Measurements from ENCODE around the gene PTGIR. TPM values are rescaled to one million over a fixed set of nuclear protein-coding genes. Genes with fewer than 3 reads are reported as not detected.

PTGIR gene
- total RNA-seq, 1 experiment from 2014 or later: 0.24 TPM

DNA sequence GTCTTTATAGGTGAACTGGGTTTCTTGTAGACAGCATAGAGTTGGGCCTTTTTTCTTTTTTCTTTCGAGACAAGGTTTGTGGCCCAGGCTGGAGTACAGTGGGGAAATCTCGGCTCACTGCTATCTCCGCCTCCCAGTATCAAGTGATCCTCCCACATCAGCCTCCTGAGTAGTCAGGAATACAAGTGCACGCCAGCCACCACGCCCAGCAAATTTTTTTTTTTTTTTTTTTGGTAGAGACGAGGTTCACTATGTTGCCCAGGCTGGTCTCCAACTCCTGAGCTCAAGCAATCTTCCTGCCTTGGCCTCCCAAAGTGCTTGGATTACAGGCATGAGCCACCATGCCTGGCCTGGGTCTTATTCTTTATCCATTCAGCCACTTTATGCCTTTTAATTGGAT, 28.9 kb downstream of the PTGIR start:
- Mint-ChIP-seq H3K27me3 (ENCODE audit: low read depth) (no peaks in the 10 kb centered on the region; the same call in 1 of the 2 replicates), H3K27ac (no peak overlapping the region), H3K36me3 (no peaks in the 10 kb centered on the region; the same call in 1 of the 2 replicates), H3K4me1 (peaks cover 4% of the 10 kb centered on the region), H3K4me3 (no peak overlapping the region), H3K9me3 (peaks cover 15% of the 10 kb centered on the region)
- TF ChIP-seq, protein P1, sequence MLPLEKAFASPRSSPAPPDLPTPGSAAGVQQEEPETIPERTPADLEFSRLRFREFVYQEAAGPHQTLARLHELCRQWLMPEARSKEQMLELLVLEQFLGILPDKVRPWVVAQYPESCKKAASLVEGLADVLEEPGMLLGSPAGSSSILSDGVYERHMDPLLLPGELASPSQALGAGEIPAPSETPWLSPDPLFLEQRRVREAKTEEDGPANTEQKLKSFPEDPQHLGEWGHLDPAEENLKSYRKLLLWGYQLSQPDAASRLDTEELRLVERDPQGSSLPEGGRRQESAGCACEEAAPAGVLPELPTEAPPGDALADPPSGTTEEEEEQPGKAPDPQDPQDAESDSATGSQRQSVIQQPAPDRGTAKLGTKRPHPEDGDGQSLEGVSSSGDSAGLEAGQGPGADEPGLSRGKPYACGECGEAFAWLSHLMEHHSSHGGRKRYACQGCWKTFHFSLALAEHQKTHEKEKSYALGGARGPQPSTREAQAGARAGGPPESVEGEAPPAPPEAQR (CRISPR knock-in tag; IDR thresholded peaks at IDR 0.05): no peak
- ATAC-seq: no peak
- ChIA-PET CTCF (interaction anchor here (0.6 to 1.3 kb wide), 6 partner anchors 18 to 922 kb away, joined by 3 to 6 read pairs (median 4); partner anchors contain the start of gene DACT3), POLR2A (interaction anchor here (0.7 kb wide), 1 partner anchor 230 kb away, joined by 6 read pairs; no protein-coding TSS in a partner anchor)
- DNase-seq (ENCODE audit: low spot score): no peak

DNA sequence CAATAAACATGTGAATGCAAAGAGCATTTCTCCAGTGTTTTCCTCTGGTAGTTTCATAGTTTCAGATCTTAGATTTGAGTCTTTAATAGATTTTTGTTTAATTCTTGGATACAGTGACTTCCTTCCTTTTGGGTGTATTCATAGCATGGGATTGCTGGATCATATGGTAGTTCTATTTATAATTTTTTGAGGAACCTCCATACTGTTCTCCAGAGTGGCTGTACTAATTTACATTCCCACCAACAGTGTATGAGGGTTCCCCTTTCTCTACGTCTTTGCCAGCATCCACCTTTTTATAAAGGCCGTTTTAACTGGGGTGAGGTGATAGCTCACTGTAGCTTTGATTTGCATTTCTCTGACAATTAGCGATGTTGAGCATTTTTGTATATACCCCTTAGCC, 33.0 kb downstream of the PTGIR start:
- POLR2A ChIA-PET: no interaction called here
- Mint-ChIP-seq H3K27me3 (ENCODE audit: low read depth) (no peaks in the 10 kb centered on the region; the same call in 1 of the 2 replicates), H3K4me1 (no peaks in the 10 kb centered on the region), H3K27ac (no peak overlapping the region), H3K9me3 (peaks cover 8% of the 10 kb centered on the region), H3K4me3 (no peak overlapping the region), H3K36me3 (no peaks in the 10 kb centered on the region)
- DNase-seq (ENCODE audit: low spot score) (no peak), ATAC-seq (no peak)
- TF ChIP-seq ZNF423 (CRISPR knock-in tag; IDR thresholded peaks at IDR 0.05) (no peak), SMAD4 (CRISPR knock-in tag; IDR thresholded peaks at IDR 0.05) (no peak), ZBTB21 (CRISPR knock-in tag; IDR thresholded peaks at IDR 0.05; ENCODE audit: borderline replicate concordance) (no peak), ATF1 (CRISPR knock-in tag; IDR thresholded peaks at IDR 0.05) (no peak), CREM (CRISPR knock-in tag; IDR thresholded peaks at IDR 0.05) (no peak), PRRX2 (CRISPR knock-in tag; IDR thresholded peaks at IDR 0.05) (no peak), TEAD1 (CRISPR knock-in tag; IDR thresholded peaks at IDR 0.05) (no peak), TCF7 (CRISPR knock-in tag; IDR thresholded peaks at IDR 0.05; ENCODE audit: low read depth) (no peak), ZNF396 (CRISPR knock-in tag; IDR thresholded peaks at IDR 0.05; ENCODE audit: borderline replicate concordance) (no peak), ZNF671 (CRISPR knock-in tag; IDR thresholded peaks at IDR 0.05) (no peak), FOXJ3 (CRISPR knock-in tag; IDR thresholded peaks at IDR 0.05; ENCODE audit: borderline replicate concordance) (no peak), ZNF263 (CRISPR knock-in tag; IDR thresholded peaks at IDR 0.05; ENCODE audit: low read depth) (no peak)
- CTCF ChIA-PET: interaction anchor here (0.6 kb wide), 1 partner anchor 20 kb away, joined by 3 read pairs; no protein-coding TSS in a partner anchor

DNA sequence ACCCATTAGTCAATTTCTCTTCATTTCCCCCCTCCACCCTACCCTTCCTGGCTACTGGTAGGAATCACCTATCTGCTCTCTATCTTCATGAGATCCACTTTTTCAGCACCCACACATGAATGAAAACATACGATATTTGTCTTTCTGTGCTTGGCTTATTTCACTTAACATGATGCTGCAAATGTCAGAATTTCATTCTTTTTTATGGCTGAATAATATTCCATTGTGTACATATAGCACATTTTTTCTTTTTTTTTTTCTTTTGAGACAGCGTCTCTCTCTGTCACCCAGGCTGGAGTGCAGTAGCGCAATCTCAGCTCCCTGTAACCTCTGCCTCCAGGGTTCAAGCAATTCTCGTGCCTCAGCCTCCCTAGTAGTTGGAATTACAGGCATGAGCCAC, 33.6 kb downstream of the PTGIR start:
- Mint-ChIP-seq H3K27ac (no peak overlapping the region), H3K9me3 (peaks cover 12% of the 10 kb centered on the region), H3K4me1 (no peaks in the 10 kb centered on the region), H3K36me3 (no peaks in the 10 kb centered on the region), H3K4me3 (no peak overlapping the region), H3K27me3 (ENCODE audit: low read depth) (no peaks in the 10 kb centered on the region; the same call in 1 of the 2 replicates)
- no peak for ATAC-seq
- POLR2A ChIA-PET: no interaction called here
- TF ChIP-seq JAZF1 (CRISPR knock-in tag; IDR thresholded peaks at IDR 0.05): no peak
- TF ChIP-seq, protein P1 (CRISPR knock-in tag; IDR thresholded peaks at IDR 0.05): no peak
- TF ChIP-seq, protein P2, sequence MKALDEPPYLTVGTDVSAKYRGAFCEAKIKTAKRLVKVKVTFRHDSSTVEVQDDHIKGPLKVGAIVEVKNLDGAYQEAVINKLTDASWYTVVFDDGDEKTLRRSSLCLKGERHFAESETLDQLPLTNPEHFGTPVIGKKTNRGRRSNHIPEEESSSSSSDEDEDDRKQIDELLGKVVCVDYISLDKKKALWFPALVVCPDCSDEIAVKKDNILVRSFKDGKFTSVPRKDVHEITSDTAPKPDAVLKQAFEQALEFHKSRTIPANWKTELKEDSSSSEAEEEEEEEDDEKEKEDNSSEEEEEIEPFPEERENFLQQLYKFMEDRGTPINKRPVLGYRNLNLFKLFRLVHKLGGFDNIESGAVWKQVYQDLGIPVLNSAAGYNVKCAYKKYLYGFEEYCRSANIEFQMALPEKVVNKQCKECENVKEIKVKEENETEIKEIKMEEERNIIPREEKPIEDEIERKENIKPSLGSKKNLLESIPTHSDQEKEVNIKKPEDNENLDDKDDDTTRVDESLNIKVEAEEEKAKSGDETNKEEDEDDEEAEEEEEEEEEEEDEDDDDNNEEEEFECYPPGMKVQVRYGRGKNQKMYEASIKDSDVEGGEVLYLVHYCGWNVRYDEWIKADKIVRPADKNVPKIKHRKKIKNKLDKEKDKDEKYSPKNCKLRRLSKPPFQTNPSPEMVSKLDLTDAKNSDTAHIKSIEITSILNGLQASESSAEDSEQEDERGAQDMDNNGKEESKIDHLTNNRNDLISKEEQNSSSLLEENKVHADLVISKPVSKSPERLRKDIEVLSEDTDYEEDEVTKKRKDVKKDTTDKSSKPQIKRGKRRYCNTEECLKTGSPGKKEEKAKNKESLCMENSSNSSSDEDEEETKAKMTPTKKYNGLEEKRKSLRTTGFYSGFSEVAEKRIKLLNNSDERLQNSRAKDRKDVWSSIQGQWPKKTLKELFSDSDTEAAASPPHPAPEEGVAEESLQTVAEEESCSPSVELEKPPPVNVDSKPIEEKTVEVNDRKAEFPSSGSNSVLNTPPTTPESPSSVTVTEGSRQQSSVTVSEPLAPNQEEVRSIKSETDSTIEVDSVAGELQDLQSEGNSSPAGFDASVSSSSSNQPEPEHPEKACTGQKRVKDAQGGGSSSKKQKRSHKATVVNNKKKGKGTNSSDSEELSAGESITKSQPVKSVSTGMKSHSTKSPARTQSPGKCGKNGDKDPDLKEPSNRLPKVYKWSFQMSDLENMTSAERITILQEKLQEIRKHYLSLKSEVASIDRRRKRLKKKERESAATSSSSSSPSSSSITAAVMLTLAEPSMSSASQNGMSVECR (CRISPR knock-in tag; IDR thresholded peaks at IDR 0.05; ENCODE audit: borderline replicate concordance): no peak
- no peak for TF ChIP-seq GABPB1 (CRISPR knock-in tag; IDR thresholded peaks at IDR 0.05)
- TF ChIP-seq, protein P3, sequence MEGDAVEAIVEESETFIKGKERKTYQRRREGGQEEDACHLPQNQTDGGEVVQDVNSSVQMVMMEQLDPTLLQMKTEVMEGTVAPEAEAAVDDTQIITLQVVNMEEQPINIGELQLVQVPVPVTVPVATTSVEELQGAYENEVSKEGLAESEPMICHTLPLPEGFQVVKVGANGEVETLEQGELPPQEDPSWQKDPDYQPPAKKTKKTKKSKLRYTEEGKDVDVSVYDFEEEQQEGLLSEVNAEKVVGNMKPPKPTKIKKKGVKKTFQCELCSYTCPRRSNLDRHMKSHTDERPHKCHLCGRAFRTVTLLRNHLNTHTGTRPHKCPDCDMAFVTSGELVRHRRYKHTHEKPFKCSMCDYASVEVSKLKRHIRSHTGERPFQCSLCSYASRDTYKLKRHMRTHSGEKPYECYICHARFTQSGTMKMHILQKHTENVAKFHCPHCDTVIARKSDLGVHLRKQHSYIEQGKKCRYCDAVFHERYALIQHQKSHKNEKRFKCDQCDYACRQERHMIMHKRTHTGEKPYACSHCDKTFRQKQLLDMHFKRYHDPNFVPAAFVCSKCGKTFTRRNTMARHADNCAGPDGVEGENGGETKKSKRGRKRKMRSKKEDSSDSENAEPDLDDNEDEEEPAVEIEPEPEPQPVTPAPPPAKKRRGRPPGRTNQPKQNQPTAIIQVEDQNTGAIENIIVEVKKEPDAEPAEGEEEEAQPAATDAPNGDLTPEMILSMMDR (IDR thresholded peaks at IDR 0.05): no peak
- no peak for TF ChIP-seq TP53 (CRISPR knock-in tag; IDR thresholded peaks at IDR 0.05)
- TF ChIP-seq FOXP1 (CRISPR knock-in tag; IDR thresholded peaks at IDR 0.05; ENCODE audit: borderline replicate concordance): no peak
- TF ChIP-seq, protein P4, sequence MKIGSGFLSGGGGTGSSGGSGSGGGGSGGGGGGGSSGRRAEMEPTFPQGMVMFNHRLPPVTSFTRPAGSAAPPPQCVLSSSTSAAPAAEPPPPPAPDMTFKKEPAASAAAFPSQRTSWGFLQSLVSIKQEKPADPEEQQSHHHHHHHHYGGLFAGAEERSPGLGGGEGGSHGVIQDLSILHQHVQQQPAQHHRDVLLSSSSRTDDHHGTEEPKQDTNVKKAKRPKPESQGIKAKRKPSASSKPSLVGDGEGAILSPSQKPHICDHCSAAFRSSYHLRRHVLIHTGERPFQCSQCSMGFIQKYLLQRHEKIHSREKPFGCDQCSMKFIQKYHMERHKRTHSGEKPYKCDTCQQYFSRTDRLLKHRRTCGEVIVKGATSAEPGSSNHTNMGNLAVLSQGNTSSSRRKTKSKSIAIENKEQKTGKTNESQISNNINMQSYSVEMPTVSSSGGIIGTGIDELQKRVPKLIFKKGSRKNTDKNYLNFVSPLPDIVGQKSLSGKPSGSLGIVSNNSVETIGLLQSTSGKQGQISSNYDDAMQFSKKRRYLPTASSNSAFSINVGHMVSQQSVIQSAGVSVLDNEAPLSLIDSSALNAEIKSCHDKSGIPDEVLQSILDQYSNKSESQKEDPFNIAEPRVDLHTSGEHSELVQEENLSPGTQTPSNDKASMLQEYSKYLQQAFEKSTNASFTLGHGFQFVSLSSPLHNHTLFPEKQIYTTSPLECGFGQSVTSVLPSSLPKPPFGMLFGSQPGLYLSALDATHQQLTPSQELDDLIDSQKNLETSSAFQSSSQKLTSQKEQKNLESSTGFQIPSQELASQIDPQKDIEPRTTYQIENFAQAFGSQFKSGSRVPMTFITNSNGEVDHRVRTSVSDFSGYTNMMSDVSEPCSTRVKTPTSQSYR (CRISPR knock-in tag; IDR thresholded peaks at IDR 0.05): no peak
- TF ChIP-seq PRRX2 (CRISPR knock-in tag; IDR thresholded peaks at IDR 0.05): no peak
- DNase-seq (ENCODE audit: low spot score): no peak
- CTCF ChIA-PET: no interaction called here
